Gastroesophageal sphincter (tissue), 4 donors: ENCODE data around the gene ANKRD31. TPM values are rescaled to one million over a fixed set of nuclear protein-coding genes. Genes with fewer than 3 reads are reported as not detected.
"Not testable (repeated sequence)": the region's sequence is repeated elsewhere in the genome, so short reads cannot be mapped to it uniquely, and the experiment has no call there.

ENCODE experiments used
- ATAC-seq: fragments of 150-250 bp; one replicate; pipeline ENCODE4 v1.9.1; 2016; ENCODE audit warnings: mild to moderate bottlenecking, moderate library complexity
- H3K27ac ChIP-seq, 4 donors: fragments of 200-600 bp; sonication (generic) in 3 of 4; 1 replicate in 3 of 4; 2 replicates in 1 of 4; pipeline ENCODE4 v1.5.1; 2016 to 2019
- H3K27me3 ChIP-seq: fragments of 200-600 bp; sonication (generic); one replicate; pipeline ENCODE4 v1.5.1; 2019
- H3K36me3 ChIP-seq, 2 donors: fragments of 200-600 bp; sonication (generic); one replicate each; pipeline ENCODE4 v1.5.1; 2019; ENCODE audit warnings: control low read depth in 1 of 2
- H3K4me1 ChIP-seq, 3 donors: fragments of 200-600 bp; sonication (generic); 1 replicate in 2 of 3; 2 replicates in 1 of 3; pipeline ENCODE4 v1.5.1; 2016 to 2019; ENCODE audit warnings: control low read depth in 2 of 3
- H3K4me3 ChIP-seq, 2 donors: fragments of 200-600 bp; sonication (generic); one replicate each; pipeline ENCODE4 v1.5.1; 2019; ENCODE audit warnings: mild to moderate bottlenecking in 1 of 2, moderate library complexity in 1 of 2
- H3K9me3 ChIP-seq, 3 donors: fragments of 200-600 bp; sonication (generic); one replicate each; pipeline ENCODE4 v1.5.1; 2017 to 2019; ENCODE audit warnings: control low read depth in 2 of 3
- CTCF ChIP-seq, 4 experiments: fragments of 200-600 bp in 2 of 4; fragments of 450-650 bp in 2 of 4; sonication (generic) in 1 of 4; IDR thresholded peaks; one replicate each; pipeline ENCODE4 v1.5.1; 2017 to 2019; ENCODE audit warnings: antibody characterized with exemption in 4 of 4, mild to moderate bottlenecking in 2 of 4, moderate library complexity in 2 of 4
- EP300 ChIP-seq: sonication (generic); formaldehyde crosslinking; IDR thresholded peaks from one replicate; pipeline ENCODE4 v1.6.1; 2017; ENCODE audit warnings: antibody characterized with exemption, mild to moderate bottlenecking
- POLR2A ChIP-seq, 2 donors: fragments of 450-650 bp; IDR thresholded peaks; one replicate each; pipeline ENCODE4 v1.6.1; 2017; ENCODE audit warnings: antibody characterized with exemption in 2 of 2, mild to moderate bottlenecking in 2 of 2, moderate library complexity in 1 of 2
- POLR2AphosphoS5 ChIP-seq: sonication (generic); formaldehyde crosslinking; IDR thresholded peaks from one replicate; pipeline ENCODE4 v1.6.1; 2017; ENCODE audit warnings: antibody characterized with exemption
- WGBS, 2 donors: methylation state at CpG; one replicate each; pipeline ENCODE4 v1.1.5; 2018; ENCODE audit warnings: low coverage in 1 of 2; 5-methylcytosine and 5-hydroxymethylcytosine counted together
- total RNA-seq, 4 donors: library from RNA; depleted of rRNA; stranded (reverse); fragments of >200 nt; gene quantifications; one replicate each; pipeline ENCODE4 v1.1.0, GENCODE V29; 2016

Gene ANKRD31
- total RNA-seq, 4 donors from 2014 or later, result 0.16 to 0.27 (median 0.23) TPM; not detected in 1

DNA sequence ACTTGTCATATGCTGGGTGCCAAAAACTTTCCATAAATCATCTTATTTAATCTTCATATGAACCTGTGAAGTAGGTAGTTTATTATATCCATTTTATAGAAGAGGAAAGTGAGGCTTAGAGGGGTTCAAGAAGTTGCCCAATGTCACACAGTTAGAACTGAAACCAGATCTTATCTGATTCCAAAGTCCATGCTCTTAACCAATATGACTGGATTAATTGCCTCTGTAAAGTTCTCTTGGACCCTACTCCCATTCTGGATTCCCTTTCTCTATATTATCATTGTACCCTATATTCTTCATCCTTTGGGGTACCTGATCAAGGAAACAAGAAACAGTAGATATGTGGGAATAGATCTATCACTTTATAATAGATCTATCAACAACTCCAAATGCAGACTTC lies 119.8 kb downstream of the ANKRD31 start:
- TF ChIP-seq POLR2A (IDR thresholded peaks at IDR 0.05), result no peak
- no peak for TF ChIP-seq CTCF (IDR thresholded peaks at IDR 0.05)
- TF ChIP-seq EP300, result no peak
- Histone ChIP-seq H3K4me1 (no peaks in the 10 kb centered on the region), H3K36me3 (no peaks in the 10 kb centered on the region), H3K27me3 (no peaks in the 10 kb centered on the region), H3K4me3 (no peak overlapping the region), H3K9me3 (no peaks in the 10 kb centered on the region), H3K27ac (no peak overlapping the region)
- no peak for ATAC-seq

DNA sequence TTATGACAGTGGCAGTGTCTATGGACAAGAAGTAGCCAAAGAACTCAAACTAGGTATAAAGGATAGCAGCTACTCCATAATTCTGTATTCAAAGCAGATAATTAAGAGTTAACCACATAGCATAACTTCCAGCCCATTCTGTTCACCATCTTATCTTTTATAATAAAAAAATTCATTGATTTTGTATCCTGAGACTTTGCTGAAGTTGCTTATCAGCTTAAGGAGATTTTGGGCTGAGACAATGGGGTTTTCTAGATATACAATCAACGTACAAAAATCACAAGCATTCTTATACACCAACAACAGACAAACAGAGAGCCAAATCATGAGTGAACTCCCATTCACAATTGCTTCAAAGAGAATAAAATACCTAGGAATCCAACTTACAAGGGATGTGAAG lies 122.4 kb downstream of the ANKRD31 start:
- 85% methylated on average over 1 of the region's 1 CpG; no CpG with 5 or more reads in 1 of the 2 donors for WGBS, 2 donors
- ATAC-seq, result not testable (repeated sequence)

GRCh38 chr5:75113354-75114113 lies 123.1 kb downstream of the ANKRD31 start:
- Histone ChIP-seq H3K27ac (no peak overlapping the region), H3K27me3 (no peaks in the 10 kb centered on the region), H3K36me3 (no peaks in the 10 kb centered on the region), H3K9me3 (no peaks in the 10 kb centered on the region), H3K4me1 (no peaks in the 10 kb centered on the region), H3K4me3 (no peak overlapping the region)
- ATAC-seq, result no peak
- 83 to 91% methylated on average over 4 of the region's 4 CpGs for WGBS, 2 donors
- TF ChIP-seq POLR2AphosphoS5 (no peak), EP300 (no peak), POLR2A (IDR thresholded peaks at IDR 0.05) (no peak), CTCF (IDR thresholded peaks at IDR 0.05) (no peak)

More for the DNA sequence above, 122.4 kb downstream of the ANKRD31 start:
- not testable (repeated sequence) for H3K4me1 ChIP-seq, H3K9me3 ChIP-seq, H3K4me3 ChIP-seq, H3K36me3 ChIP-seq, H3K27ac ChIP-seq, H3K27me3 ChIP-seq

- Histone ChIP-seq H3K4me1 (no peaks in the 10 kb centered on the region), H3K27ac (no peak overlapping the region), H3K9me3 (no peaks in the 10 kb centered on the region), H3K4me3 (no peak overlapping the region), H3K36me3 (no peaks in the 10 kb centered on the region), H3K27me3 (no peaks in the 10 kb centered on the region)
- 43 to 100% methylated on average over 1 of the region's 1 CpG for WGBS, 2 donors
- TF ChIP-seq POLR2AphosphoS5 (no peak), POLR2A (IDR thresholded peaks at IDR 0.05) (no peak), EP300 (no peak), CTCF (IDR thresholded peaks at IDR 0.05) (no peak)
- ATAC-seq, result no peak
Measured at GRCh38 chr5:75108931-75109596, 127.6 kb downstream of the ANKRD31 start.

DNA sequence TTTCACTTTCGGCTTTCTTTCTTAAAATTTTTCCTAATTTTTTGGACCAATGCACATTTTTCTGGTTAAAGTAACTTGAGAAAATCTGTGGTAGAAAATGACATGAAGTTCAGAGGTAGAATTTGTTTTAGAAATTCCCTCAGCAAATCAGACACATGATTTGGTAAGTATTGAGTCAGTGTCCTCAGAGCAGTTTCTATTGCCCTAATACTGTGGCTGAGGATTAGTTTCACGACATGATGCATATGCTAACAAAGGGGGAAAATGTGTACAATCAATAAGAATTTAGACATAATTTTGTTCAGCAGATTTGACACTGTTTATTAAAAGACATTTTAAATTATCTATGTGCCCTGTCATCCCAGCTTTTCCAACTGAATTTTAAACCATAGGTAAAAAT lies 128.2 kb downstream of the ANKRD31 start:
- 53% methylated on average over 2 of the region's 2 CpGs for WGBS, 2 donors
- no peak for ATAC-seq
- H3K4me1 ChIP-seq, result no peaks in the 10 kb centered on the region
- H3K9me3 ChIP-seq, result no peaks in the 10 kb centered on the region
- no peaks in the 10 kb centered on the region for H3K27me3 ChIP-seq
- H3K4me3 ChIP-seq, result no peak overlapping the region
- H3K27ac ChIP-seq, result no peak overlapping the region
- TF ChIP-seq POLR2AphosphoS5 (no peak), CTCF (IDR thresholded peaks at IDR 0.05) (no peak), EP300 (no peak)
- no peaks in the 10 kb centered on the region for H3K36me3 ChIP-seq

GRCh38 chr5:75095956-75096355 lies 140.7 kb downstream of the ANKRD31 start:
- not testable (repeated sequence) for H3K36me3 ChIP-seq, H3K4me3 ChIP-seq, ATAC-seq, H3K9me3 ChIP-seq, H3K4me1 ChIP-seq, H3K27ac ChIP-seq, H3K27me3 ChIP-seq
- 79 to 83% methylated on average over 3 of the region's 3 CpGs for WGBS, 2 donors
